H9 (cell line): ENCODE data around the gene KIAA1549. TPM values are rescaled to one million over a fixed set of nuclear protein-coding genes. Genes with fewer than 3 reads are reported as not detected.

Source experiments
- DNase-seq: peaks from one replicate; pipeline ENCODE4 v3.0.0-alpha.2; 2017
- H2AFZ ChIP-seq: one replicate; pipeline ENCODE4 v1.6.1; 2013; ENCODE audit warnings: mild to moderate bottlenecking, low read length, control low read depth, moderate library complexity
- H2AK5ac ChIP-seq: 2 replicates; pipeline ENCODE4 v1.6.1; 2013; ENCODE audit warnings: low read length, control low read depth, mixed read lengths; ENCODE audit not compliant: insufficient read length
- H2BK120ac ChIP-seq: one replicate; pipeline ENCODE4 v1.6.1; 2013; ENCODE audit warnings: low read depth, mild to moderate bottlenecking, low read length, control low read depth, inconsistent platforms; ENCODE audit not compliant: poor library complexity, severe bottlenecking
- H2BK12ac ChIP-seq: 2 replicates; pipeline ENCODE4 v1.6.1; 2013; ENCODE audit warnings: low read length, control low read depth, mixed read lengths, low read depth; ENCODE audit not compliant: insufficient read length
- H2BK15ac ChIP-seq: 2 replicates; pipeline ENCODE4 v1.6.1; 2013; ENCODE audit warnings: low read depth, low read length, control low read depth
- H2BK20ac ChIP-seq: one replicate; pipeline ENCODE4 v1.6.1; 2013; ENCODE audit warnings: low read depth, mild to moderate bottlenecking, low read length, control low read depth, inconsistent platforms; ENCODE audit not compliant: poor library complexity, severe bottlenecking
- H2BK5ac ChIP-seq: 2 replicates; pipeline ENCODE4 v1.6.1; 2013; ENCODE audit warnings: low read length, control low read depth, mixed read lengths; ENCODE audit not compliant: insufficient read length
- H3K14ac ChIP-seq: 2 replicates; pipeline ENCODE4 v1.6.1; 2013; ENCODE audit warnings: low read length, control low read depth; ENCODE audit not compliant: insufficient read depth
- H3K18ac ChIP-seq: 2 replicates; pipeline ENCODE4 v1.6.1; 2013; ENCODE audit warnings: low read depth, mild to moderate bottlenecking, mixed read lengths, low read length, control low read depth; ENCODE audit not compliant: insufficient read length
- H3K23ac ChIP-seq: 2 replicates; pipeline ENCODE4 v1.6.1; 2013; ENCODE audit warnings: low read length, control low read depth, mixed read lengths, low read depth; ENCODE audit not compliant: insufficient read length
- H3K23me2 ChIP-seq: 2 replicates; pipeline ENCODE4 v1.6.1; 2013; ENCODE audit warnings: low read depth, mild to moderate bottlenecking, mixed read lengths, low read length, control low read depth; ENCODE audit not compliant: insufficient read length, poor library complexity, severe bottlenecking
- H3K27ac ChIP-seq: 2 replicates; pipeline ENCODE4 v1.5.1; 2013; ENCODE audit warnings: low read length, control low read depth, mixed read lengths, low read depth; ENCODE audit not compliant: insufficient read length
- H3K27me3 ChIP-seq: 2 replicates; pipeline ENCODE4 v1.6.1; 2013; ENCODE audit warnings: low read length, control low read depth, inconsistent platforms; ENCODE audit not compliant: insufficient read depth
- H3K4ac ChIP-seq: 2 replicates; pipeline ENCODE4 v1.6.1; 2013; ENCODE audit warnings: low read depth, mild to moderate bottlenecking, control low read depth, inconsistent platforms, low read length, moderate library complexity
- H3K4me1 ChIP-seq: 2 replicates; pipeline ENCODE4 v1.6.1; 2013; ENCODE audit warnings: low read length, control low read depth, inconsistent platforms; ENCODE audit not compliant: insufficient read depth
- H3K4me2 ChIP-seq: 2 replicates; pipeline ENCODE4 v1.6.1; 2013; ENCODE audit warnings: low read length, control low read depth, mixed read lengths; ENCODE audit not compliant: insufficient read length, insufficient read depth
- H3K56ac ChIP-seq: 2 replicates; pipeline ENCODE4 v1.6.1; 2013; ENCODE audit warnings: low read depth, mild to moderate bottlenecking, mixed read lengths, low read length, control low read depth; ENCODE audit not compliant: insufficient read length
- H3K79me1 ChIP-seq: 2 replicates; pipeline ENCODE4 v1.6.1; 2013; ENCODE audit warnings: low read depth, mild to moderate bottlenecking, moderate library complexity, low read length, control low read depth, inconsistent platforms; ENCODE audit not compliant: insufficient read depth, poor library complexity, severe bottlenecking
- H3K79me2 ChIP-seq: 2 replicates; pipeline ENCODE4 v1.6.1; 2013; ENCODE audit warnings: low read length, control low read depth, inconsistent platforms; ENCODE audit not compliant: insufficient read depth
- H3K9ac ChIP-seq: 2 replicates; pipeline ENCODE4 v1.6.1; 2013; ENCODE audit warnings: low read length, control low read depth, mixed read lengths; ENCODE audit not compliant: insufficient read length; ENCODE audit errors: extremely low read depth
- H3K9me3 ChIP-seq: one replicate; pipeline ENCODE4 v1.6.1; 2013; ENCODE audit warnings: low read depth, low read length, inconsistent platforms; ENCODE audit not compliant: control insufficient read depth
- H3T11ph ChIP-seq: one replicate; pipeline ENCODE4 v1.6.1; 2013; ENCODE audit warnings: mild to moderate bottlenecking, low read length, control low read depth, inconsistent platforms
- H4K20me1 ChIP-seq: one replicate; pipeline ENCODE4 v1.6.1; 2013; ENCODE audit not compliant: control insufficient read depth, insufficient read length, insufficient read depth
- H4K5ac ChIP-seq: 2 replicates; pipeline ENCODE4 v1.6.1; 2013; ENCODE audit warnings: low read depth, mild to moderate bottlenecking, mixed read lengths, low read length, control low read depth; ENCODE audit not compliant: insufficient read length
- H4K8ac ChIP-seq: replicated peaks from 2 replicates; pipeline ENCODE4 v1.6.1; 2013; ENCODE audit warnings: low read length, control low read depth, mixed read lengths, low read depth; ENCODE audit not compliant: insufficient read length
- H4K91ac ChIP-seq: 2 replicates; pipeline ENCODE4 v1.6.1; 2013; ENCODE audit warnings: low read depth, mild to moderate bottlenecking, moderate library complexity, mixed read lengths, low read length, control low read depth; ENCODE audit not compliant: insufficient read length
- H3K27ac Mint-ChIP-seq, 3 experiments: 2 replicates in 2 of 3; 3 replicates in 1 of 3; pipeline ENCODE4 v1.8.0; 2020 to 2021; ENCODE audit warnings: mixed read lengths in 3 of 3, mild to moderate bottlenecking in 1 of 3, moderate library complexity in 1 of 3
- H3K27me3 Mint-ChIP-seq: 2 replicates; pipeline ENCODE4 v1.8.0; 2021; ENCODE audit warnings: low read depth, mild to moderate bottlenecking, moderate library complexity, mixed read lengths
- H3K36me3 Mint-ChIP-seq, 3 experiments: 2 replicates in 2 of 3; 3 replicates in 1 of 3; pipeline ENCODE4 v1.8.0; 2020 to 2021; ENCODE audit warnings: low read depth in 3 of 3, mixed read lengths in 3 of 3; ENCODE audit not compliant: insufficient read depth in 1 of 3
- H3K4me1 Mint-ChIP-seq, 2 experiments: 2 replicates each; pipeline ENCODE4 v1.8.0; 2020; ENCODE audit warnings: mixed read lengths in 2 of 2
- H3K4me3 Mint-ChIP-seq, 2 experiments: 2 replicates in 1 of 2; 3 replicates in 1 of 2; pipeline ENCODE4 v1.8.0; 2020 to 2021; ENCODE audit warnings: mild to moderate bottlenecking in 2 of 2, mixed read lengths in 2 of 2, moderate library complexity in 1 of 2
- H3K9me3 Mint-ChIP-seq, 2 experiments: 2 replicates in 1 of 2; 3 replicates in 1 of 2; pipeline ENCODE4 v1.8.0; 2020; ENCODE audit warnings: mild to moderate bottlenecking in 2 of 2, mixed read lengths in 2 of 2, moderate library complexity in 1 of 2
- CTCF ChIP-seq: fragments of 200-600 bp; sonication (generic); conservative IDR thresholded peaks from 3 replicates; pipeline ENCODE4 v1.8.0; 2021; ENCODE audit warnings: antibody characterized with exemption, mild to moderate bottlenecking
- WGBS: extraction: QIAGEN DNeasy Blood & Tissue Kit; methylation state at CpG from one replicate; pipeline ENCODE4 v1.1.7; 2013; ENCODE audit warnings: missing lambda C conversion rate, low lambda C conversion rate, mixed read lengths; ENCODE audit not compliant: insufficient read length; ENCODE audit errors: extremely low coverage; 5-methylcytosine and 5-hydroxymethylcytosine counted together
- total RNA-seq: library from RNA; stranded (reverse); gene quantifications from 2 replicates; pipeline ENCODE4 v1.2.1, GENCODE V29; 2021

KIAA1549 gene
- total RNA-seq, 1 experiment from 2014 or later, result 11.9 TPM

- Histone ChIP-seq H3K27me3 (no peaks in the 10 kb centered on the region), H2BK15ac (no peak overlapping the region), H3K79me1 (no peaks in the 10 kb centered on the region), H3K9ac (no peak overlapping the region), H2AFZ (no peak overlapping the region), H3T11ph (no peak overlapping the region), H3K14ac (no peak overlapping the region), H2BK120ac (no peak overlapping the region), H3K79me2 (no peaks in the 10 kb centered on the region), H2AK5ac (no peak overlapping the region), H3K4me1 (no peaks in the 10 kb centered on the region), H3K4me2 (no peak overlapping the region), H4K20me1 (no peaks in the 10 kb centered on the region), H3K27ac (no peak overlapping the region), H2BK5ac (no peak overlapping the region), H3K23me2 (no peaks in the 10 kb centered on the region), H2BK12ac (no peak overlapping the region), H4K5ac (no peak overlapping the region), H3K23ac (no peak overlapping the region), H4K8ac (no peak overlapping the region), H3K56ac (no peak overlapping the region), H2BK20ac (no peak overlapping the region), H3K9me3 (no peaks in the 10 kb centered on the region), H4K91ac (no peak overlapping the region), H3K4ac (no peak overlapping the region), H3K18ac (no peak overlapping the region)
- no CpG with 5 or more reads among the region's 20 CpGs for WGBS
- TF ChIP-seq CTCF, result no peak
- Mint-ChIP-seq H3K4me3 (no peak overlapping the region), H3K27me3 (no peaks in the 10 kb centered on the region), H3K36me3 (peaks cover 11 to 21% (median 12%) of the 10 kb centered on the region in 3 experiments; a peak in 6 of 7 replicates), H3K4me1 (peaks cover 13 to 17% of the 10 kb centered on the region in 2 experiments; a peak in 3 of 4 replicates), H3K27ac (peak overlapping the region in 1 of 3 experiments; percentile 14; a peak in 1 of 7 replicates), H3K9me3 (no peaks in the 10 kb centered on the region)
- DNase-seq, result peak; percentile 59
Measured at GRCh38 chr7:138843632-138844580, 137.3 kb downstream of the KIAA1549 start.
